CD4-positive, alpha-beta T cell treated with Interleukin-17A for 4 hours (primary cell): ENCODE data around the gene PPP1R18.

Experiments
- DNase-seq: peaks from one replicate; pipeline ENCODE4 v3.0.0-alpha.2; 2020; ENCODE audit warnings: mixed read lengths

PPP1R18 gene

GRCh38 chr6:30688569-30688968 lies 2.1 kb upstream of the PPP1R18 start:
- DNase-seq = peak; percentile 32

- DNase-seq = no peak
Observed at GRCh38 chr6:30687659-30688431, 1.4 kb upstream of the PPP1R18 start.

DNA sequence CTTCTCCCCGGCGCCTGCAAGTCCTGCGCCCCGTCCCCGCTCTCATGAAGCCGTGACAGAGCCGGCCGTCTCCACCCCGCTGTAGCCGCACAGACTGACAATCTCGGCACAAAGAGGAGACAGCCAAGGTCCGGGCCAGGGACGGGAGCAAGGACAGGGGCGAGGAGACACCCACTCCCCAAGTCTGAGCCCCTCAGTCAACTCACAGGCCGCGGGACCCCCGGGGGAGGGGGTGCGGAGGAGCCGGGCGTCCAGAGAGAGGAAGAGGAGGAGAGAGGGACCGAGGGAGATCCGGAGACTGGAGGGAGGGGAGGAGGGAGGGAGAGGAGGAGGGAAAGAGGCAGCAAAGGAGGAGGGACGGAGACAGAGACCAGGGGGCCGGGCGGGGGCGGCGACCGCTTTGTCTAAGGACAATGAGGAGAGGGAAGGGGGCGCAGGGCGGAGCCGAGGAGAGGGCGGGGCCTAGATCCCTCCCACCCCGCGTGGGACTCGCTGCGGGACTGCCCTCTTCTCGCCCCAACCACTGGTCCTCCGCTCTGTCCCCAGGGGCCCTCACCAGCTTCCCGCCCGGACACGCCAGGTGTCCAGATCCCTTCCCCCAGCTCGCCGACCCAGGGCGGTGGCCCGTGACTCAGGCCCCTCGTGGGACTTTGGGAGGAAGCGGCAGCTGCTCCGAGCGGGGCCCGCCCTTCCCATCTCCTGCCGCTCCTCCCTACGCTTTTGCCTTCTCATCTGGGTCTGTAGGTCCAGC lies 638 bp upstream of the PPP1R18 start:
- DNase-seq = peak; percentile 81

DNA sequence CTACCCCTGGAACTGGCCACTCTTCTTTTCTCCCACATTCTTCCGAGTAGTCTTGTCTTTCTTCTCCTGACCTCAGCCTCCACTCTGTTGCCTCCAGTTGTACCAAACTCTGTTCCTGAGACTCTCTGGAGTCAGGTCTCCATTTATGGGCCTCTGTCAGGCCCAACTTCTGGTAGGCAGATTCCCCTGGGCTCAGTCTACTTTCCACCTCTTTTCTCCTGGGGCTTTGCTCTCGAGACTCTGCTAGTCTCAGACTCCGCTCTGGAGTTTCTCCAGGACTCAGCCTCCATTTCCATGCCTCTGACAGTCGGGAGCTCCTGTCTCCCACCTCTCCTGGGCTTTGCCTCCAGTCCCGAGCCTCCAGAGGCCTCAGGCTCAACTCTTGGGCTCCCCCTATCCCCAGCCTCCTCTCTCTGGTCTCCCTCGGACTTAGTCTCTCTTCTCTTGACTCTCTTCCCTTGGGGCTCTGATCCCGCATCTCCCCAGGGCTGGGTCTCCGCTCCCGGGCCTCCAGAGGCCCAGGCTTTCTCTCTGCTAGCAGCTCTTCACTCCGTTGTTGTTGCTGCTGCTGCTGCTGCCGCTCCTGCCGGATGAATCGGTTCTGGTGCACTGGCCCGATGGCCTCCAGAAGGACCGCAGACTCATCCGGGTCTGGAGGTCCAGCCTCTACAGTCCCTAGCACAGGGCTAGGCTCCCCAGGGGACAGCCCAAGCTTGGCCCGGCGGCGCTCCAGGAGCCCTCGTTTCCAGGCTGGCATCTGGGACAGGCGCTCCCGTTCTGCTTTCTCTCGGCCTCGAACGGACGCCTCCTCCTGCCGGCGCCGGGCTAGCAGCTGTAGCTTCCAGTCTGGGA lies 1.1 kb downstream of the PPP1R18 start:
- peak; percentile 52 for DNase-seq

GRCh38 chr6:30684386-30685156 lies 1.9 kb downstream of the PPP1R18 start:
- DNase-seq = peak; percentile 75

DNA sequence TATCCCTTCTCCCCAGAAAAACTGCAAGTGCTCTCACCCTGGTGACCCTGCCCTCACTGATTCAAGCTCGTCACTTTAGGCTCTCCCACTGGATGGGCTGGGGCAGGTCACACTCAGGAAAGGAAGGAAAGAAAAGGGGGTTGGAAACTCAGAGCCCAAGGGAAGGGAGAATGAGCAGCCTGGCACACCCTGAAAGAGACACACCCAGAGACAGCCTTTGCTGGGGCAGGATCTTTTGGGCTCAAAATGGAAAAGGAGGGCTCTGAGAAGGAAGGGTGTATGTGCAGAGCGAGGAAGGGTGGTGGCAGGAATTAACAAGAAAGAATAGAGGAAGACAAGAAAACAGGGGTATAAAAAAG lies 2.5 kb downstream of the PPP1R18 start:
- no peak for DNase-seq

DNA sequence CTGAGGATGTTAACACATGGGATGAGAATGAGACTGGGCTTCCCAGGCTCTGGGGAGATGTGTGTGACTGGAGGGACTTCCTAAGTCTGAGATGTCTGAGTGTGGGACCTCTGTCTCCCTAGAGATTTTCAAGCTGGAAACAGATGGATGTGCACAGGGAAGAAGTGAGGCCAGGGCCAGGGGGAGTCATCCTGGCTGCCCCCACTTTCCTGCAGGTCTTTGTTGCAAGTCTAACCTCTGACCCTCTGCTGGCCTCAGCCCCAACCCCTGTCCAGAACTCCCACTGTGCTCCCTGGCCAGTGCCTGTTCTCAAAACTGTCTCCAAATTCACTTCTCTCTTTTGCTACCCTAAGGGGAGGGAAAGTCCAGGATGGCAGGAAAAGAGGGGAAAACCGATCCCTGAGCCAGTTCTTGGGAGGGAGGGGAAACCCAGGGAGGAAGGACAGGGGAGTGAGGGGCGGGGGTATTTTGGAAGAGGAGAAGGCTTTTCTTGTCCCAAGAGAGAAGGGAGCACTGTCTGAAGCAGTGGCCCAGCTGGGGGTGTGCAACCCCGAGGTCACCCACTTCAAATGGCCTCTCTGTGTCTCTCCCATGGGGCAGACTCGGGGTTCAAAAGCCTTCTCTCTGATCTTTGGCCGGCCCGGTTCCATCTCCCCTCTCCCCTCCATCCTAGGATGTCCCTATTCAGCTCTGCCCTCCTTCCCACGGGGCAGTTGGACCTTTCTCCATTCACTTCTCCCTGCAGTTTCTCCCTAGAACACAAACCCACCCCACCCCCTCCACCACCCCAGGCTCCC lies 3.1 kb downstream of the PPP1R18 start:
- DNase-seq = no peak

GRCh38 chr6:30682143-30683117 lies 4.0 kb downstream of the PPP1R18 start:
- DNase-seq = peak; percentile 92

DNA sequence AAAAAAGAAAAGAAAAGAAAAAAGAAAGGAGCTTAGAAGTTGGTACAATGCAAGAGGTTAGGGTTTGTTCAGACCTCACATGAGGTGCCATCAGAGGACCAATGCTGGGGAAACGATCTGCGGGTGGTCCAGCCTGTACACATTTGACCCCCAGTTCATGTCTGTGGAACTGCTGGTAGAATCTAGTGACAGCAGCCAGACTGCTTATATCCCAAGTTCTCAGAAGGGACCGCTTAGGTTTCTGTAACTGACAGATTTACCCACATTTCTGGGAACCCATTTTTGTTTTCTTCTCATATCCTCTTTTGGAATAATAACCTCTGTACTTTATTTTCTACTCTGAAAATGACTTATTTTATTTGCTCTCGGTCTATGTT lies 4.7 kb downstream of the PPP1R18 start:
- no peak for DNase-seq

GRCh38 chr6:30679765-30680535 lies 6.5 kb downstream of the PPP1R18 start:
- no peak for DNase-seq

DNA sequence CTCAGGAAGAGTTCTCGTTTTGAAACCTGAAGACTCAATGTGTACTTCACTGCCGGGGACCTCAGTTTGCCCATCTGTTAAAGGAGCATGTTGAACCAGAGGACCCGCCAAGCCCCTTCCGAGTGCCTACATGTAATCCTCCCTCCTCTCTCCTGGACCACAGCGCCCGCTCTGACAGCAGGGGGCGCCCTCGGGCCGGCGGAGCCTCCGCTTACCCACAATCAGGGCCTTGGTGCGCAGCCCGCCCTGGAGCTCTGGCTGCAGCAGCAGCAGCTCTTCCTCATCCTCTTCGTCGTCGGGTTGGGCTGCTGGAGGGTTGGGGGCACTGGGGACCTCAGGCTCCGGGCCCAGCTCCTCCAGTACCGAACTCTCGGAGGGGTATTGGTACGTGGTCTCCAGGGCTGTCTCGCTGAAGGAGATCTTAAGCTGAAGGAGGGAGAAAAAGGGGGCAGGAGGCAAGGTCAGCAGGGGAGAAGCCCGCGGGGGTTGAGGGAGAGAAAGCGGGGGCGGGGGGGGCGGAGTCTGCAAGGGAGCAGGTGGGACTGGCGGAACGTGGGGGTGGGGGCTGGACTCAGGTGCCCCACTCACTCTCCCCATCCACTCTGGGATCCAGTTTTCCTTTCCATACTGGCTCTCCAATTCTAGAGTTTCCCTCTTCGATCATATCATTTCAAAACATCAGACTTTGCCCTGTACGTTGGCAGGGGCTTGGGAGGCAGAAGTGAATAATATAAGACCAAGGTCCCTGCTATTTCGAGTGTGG lies 7.3 kb downstream of the PPP1R18 start:
- DNase-seq = peak; percentile 96

GRCh38 chr6:30676660-30677285 lies 9.7 kb downstream of the PPP1R18 start:
- no peak for DNase-seq

GRCh38 chr6:30672445-30673253 lies 13.8 kb downstream of the PPP1R18 start, which contains the start of gene DHX16:
TSS of gene DHX16 (minus strand) at chr6:30673006. CDS start at chr6:30672841, 165 bp downstream.
- DNase-seq = peak; percentile 93

GRCh38 chr6:30670760-30671527 lies 15.5 kb downstream of the PPP1R18 start:
- no peak for DNase-seq

- DNase-seq = peak; percentile 24
Observed at GRCh38 chr6:30666300-30666699, 20.1 kb downstream of the PPP1R18 start.

DNA sequence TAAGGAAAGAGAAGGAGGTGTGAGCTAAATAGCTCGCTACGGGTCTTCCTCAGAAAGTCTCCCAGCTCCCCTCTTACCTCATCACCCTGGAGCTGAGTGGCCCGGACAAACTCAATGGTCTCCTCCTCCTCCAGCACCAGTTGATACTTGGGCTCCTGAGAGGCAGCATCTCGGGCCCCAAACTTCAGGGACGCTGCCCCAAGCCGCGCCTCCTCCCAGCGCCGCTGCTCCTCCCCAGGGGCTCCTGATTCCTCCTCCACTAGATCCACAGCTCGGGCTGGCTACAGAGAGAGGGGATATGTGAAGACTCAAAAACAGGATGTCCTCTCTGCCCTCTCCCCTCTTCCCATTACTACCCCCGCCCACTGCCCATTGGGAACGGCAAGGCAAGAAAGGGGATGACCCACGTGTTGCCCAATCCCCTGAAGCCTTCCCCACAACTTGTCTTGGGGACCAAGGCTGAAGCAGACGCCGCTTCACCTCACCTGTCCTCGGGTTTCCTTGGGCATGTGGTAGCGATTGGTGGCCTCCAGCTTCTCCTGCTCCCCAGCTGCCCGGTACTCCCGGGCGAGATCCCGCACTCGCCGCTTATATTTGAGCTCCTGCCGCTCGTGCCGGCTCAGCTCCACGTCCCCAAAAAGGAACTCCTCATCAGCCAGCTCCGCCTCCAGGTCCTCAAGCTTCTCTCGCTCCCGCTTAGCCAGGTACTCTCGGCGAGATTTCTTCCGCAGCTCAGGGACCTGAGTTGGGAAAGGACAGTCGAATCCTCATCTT lies 21.3 kb downstream of the PPP1R18 start:
- DNase-seq = no peak
